Measurements from ENCODE around the gene ATG2B.

Gene ATG2B

DNA sequence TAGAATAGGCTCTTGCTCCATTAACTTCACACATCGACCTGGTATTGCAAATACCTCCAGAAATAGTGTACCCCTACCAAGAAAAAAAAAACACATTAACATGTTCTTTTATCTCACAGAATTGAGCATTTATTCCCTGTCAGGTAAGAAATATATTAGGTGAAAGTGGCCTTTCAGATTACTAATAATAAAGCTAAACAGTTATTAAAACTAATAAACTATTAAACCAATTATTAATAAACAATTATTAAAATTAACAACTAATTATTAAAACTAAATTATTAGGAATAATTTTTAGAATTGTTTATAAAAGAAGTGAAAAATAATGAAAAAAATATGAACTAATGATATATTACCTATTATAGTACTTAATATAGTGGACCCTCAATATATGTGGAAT lies 21.6 kb upstream of the ATG2B start:
- Histone ChIP-seq H3K36me3 (peaks cover 51% of the 10 kb centered on the region), H3K27ac (no peak overlapping the region), H3K9me3 (ENCODE audit: severe bottlenecking) (no peaks in the 10 kb centered on the region), H3K27me3 (ENCODE audit: insufficient read depth, low read depth, severe bottlenecking) (no peaks in the 10 kb centered on the region), H3K4me3 (ENCODE audit: low read depth, low read length) (no peak overlapping the region)
- TF ChIP-seq, protein P1, sequence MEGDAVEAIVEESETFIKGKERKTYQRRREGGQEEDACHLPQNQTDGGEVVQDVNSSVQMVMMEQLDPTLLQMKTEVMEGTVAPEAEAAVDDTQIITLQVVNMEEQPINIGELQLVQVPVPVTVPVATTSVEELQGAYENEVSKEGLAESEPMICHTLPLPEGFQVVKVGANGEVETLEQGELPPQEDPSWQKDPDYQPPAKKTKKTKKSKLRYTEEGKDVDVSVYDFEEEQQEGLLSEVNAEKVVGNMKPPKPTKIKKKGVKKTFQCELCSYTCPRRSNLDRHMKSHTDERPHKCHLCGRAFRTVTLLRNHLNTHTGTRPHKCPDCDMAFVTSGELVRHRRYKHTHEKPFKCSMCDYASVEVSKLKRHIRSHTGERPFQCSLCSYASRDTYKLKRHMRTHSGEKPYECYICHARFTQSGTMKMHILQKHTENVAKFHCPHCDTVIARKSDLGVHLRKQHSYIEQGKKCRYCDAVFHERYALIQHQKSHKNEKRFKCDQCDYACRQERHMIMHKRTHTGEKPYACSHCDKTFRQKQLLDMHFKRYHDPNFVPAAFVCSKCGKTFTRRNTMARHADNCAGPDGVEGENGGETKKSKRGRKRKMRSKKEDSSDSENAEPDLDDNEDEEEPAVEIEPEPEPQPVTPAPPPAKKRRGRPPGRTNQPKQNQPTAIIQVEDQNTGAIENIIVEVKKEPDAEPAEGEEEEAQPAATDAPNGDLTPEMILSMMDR (IDR thresholded peaks at IDR 0.05; ENCODE audit: low read depth, low read length): no peak
- DNase-seq: no peak

DNA sequence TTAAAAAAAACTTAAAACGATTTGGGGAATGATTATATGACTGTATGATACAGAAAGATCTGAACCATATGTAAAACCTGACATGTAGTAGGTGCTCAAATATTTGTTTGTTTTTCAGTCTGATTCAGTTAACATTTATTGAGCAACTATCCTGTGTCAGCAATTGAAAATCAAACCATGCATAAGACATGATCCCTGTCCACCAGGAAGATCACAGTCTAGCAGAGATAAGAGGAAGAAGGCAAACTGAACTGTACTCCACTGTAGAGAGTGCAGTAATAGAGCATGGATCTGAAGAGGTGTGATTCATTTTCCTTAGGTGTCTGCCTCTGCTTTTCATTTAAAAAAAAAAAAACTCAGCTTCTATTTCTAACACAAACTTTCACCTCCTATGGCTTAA lies 20.9 kb upstream of the ATG2B start:
- Histone ChIP-seq H3K27ac (no peak overlapping the region), H3K36me3 (peaks cover 51% of the 10 kb centered on the region), H3K4me3 (ENCODE audit: low read depth, low read length) (no peak overlapping the region), H3K27me3 (ENCODE audit: insufficient read depth, low read depth, severe bottlenecking) (no peaks in the 10 kb centered on the region), H3K9me3 (ENCODE audit: severe bottlenecking) (no peaks in the 10 kb centered on the region)
- TF ChIP-seq, protein P1 (IDR thresholded peaks at IDR 0.05; ENCODE audit: low read depth, low read length): no peak
- DNase-seq: no peak

DNA sequence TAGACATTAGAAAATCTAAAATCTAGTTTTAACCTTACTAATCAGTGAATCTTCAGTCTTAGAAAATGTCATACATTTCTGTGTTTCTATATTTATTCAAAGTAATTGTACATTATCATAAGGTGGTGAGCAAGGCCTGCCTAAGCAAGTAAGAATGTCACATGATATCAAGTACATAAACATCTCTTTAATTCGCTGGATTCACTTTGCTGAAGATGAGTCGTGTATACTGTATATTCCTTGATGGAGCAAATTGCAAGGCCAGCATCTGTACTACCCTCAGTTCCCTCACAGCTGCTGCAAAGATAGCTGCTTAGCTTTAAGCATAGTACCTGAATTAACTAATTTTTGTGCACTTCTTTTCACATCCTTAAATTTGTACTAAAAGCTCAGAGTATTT lies 20.3 kb upstream of the ATG2B start:
- no peaks in the 10 kb centered on the region for H3K9me3 ChIP-seq (ENCODE audit: severe bottlenecking)
- DNase-seq: no peak
- TF ChIP-seq, protein P1 (IDR thresholded peaks at IDR 0.05; ENCODE audit: low read depth, low read length): no peak
- peaks cover 48% of the 10 kb centered on the region for H3K36me3 ChIP-seq
- no peak overlapping the region for H3K4me3 ChIP-seq (ENCODE audit: low read depth, low read length)
- H3K27me3 ChIP-seq (ENCODE audit: insufficient read depth, low read depth, severe bottlenecking): no peaks in the 10 kb centered on the region
- H3K27ac ChIP-seq: no peak overlapping the region

DNA sequence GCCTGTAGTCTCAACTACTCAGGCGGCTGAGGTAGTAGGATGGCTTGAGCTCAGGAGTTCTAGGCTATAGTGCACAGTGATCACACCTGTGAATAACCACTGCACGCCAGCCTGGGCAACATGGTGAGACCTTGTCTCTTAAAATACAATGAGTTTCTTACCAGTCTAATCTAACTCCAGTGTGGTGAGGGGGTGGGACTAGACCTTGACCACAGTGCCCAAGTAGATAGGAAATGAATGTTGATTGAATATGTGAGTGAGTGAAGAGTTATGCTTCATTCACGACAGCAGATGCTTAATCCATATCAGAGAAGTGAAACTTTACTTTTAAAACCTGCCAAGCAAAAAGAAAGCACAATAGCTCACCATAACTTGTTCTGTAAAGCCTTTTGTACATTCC lies 17.6 kb upstream of the ATG2B start:
- Histone ChIP-seq H3K4me3 (ENCODE audit: low read depth, low read length) (no peak overlapping the region), H3K27me3 (ENCODE audit: insufficient read depth, low read depth, severe bottlenecking) (no peaks in the 10 kb centered on the region), H3K27ac (no peak overlapping the region), H3K9me3 (ENCODE audit: severe bottlenecking) (no peaks in the 10 kb centered on the region), H3K36me3 (peaks cover 32% of the 10 kb centered on the region)
- TF ChIP-seq, protein P1 (IDR thresholded peaks at IDR 0.05; ENCODE audit: low read depth, low read length): no peak
- DNase-seq: no peak

DNA sequence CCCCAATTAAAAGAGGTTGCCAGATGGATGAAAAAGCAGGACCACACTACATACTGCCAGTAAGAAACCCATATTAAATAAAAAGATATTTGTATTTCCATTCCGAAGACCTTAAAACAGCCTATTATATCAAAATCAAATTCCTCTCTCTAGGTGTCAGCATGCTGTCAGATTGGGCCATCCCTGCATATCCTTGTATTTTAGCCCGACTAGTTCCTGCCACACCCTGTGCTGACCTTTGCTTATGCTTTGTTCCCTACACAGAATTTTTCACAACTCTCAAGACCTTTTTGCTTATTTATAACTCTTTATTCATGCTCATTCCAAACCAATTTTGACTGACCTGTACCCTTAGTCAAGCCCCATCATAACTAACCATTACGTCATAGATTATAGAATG lies 13.0 kb upstream of the ATG2B start:
- no peak overlapping the region for H3K27ac ChIP-seq
- no peak overlapping the region for H3K4me3 ChIP-seq (ENCODE audit: low read depth, low read length)
- no peaks in the 10 kb centered on the region for H3K27me3 ChIP-seq (ENCODE audit: insufficient read depth, low read depth, severe bottlenecking)
- TF ChIP-seq, protein P1 (IDR thresholded peaks at IDR 0.05; ENCODE audit: low read depth, low read length): no peak
- no peaks in the 10 kb centered on the region for H3K9me3 ChIP-seq (ENCODE audit: severe bottlenecking)
- no peak for DNase-seq
- no peaks in the 10 kb centered on the region; the same call in 1 of the 2 replicates for H3K36me3 ChIP-seq

DNA sequence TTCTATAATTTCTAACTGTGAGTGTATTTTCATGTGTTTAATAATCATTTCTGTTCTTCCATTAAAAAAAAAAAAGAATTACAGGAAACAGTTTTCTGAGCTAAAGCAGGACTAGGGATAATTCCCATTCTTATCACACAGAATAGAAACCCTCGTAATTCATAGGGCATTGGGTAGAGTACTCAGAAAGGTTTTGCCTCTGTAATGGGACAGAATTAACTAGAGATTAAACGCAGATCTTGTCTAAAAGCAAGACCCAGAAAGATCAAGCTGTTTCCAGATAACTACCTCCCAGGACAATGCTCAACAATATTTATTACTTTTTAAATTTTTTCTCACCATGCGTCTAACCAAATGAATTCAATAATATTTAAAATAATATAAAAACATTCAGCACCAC lies 10.4 kb upstream of the ATG2B start:
- TF ChIP-seq, protein P1 (IDR thresholded peaks at IDR 0.05; ENCODE audit: low read depth, low read length): no peak
- no peaks in the 10 kb centered on the region for H3K9me3 ChIP-seq (ENCODE audit: severe bottlenecking)
- H3K27ac ChIP-seq: peak overlapping the region; percentile 1; the same call in 1 of the 2 replicates
- H3K27me3 ChIP-seq (ENCODE audit: insufficient read depth, low read depth, severe bottlenecking): no peaks in the 10 kb centered on the region
- no peak for DNase-seq
- no peak overlapping the region for H3K4me3 ChIP-seq (ENCODE audit: low read depth, low read length)
- no peaks in the 10 kb centered on the region; the same call in 1 of the 2 replicates for H3K36me3 ChIP-seq

All from WERI-Rb-1 (cell line).